Skeletal muscle tissue (tissue), 4 donors: ENCODE measurements around the gene FAM227A. TPM values are rescaled to one million over a fixed set of nuclear protein-coding genes. Genes with fewer than 3 reads are reported as not detected.
A peak's percentile ranks its signal among the peaks of the same experiment; 100 is the strongest.

Experiments
- H3K27ac ChIP-seq: one replicate; pipeline ENCODE4 v1.7.0; 2013; ENCODE audit warnings: mild to moderate bottlenecking, low read depth, low read length, inconsistent platforms
- H3K27me3 ChIP-seq, 3 donors: one replicate each; pipeline ENCODE4 v1.7.0; 2013; ENCODE audit warnings: low read length in 3 of 3; ENCODE audit not compliant: control insufficient read depth in 3 of 3, insufficient read depth in 3 of 3
- H3K36me3 ChIP-seq, 3 donors: one replicate each; pipeline ENCODE4 v1.7.0; 2013; ENCODE audit warnings: low read length in 3 of 3; ENCODE audit not compliant: control insufficient read depth in 3 of 3, insufficient read depth in 3 of 3
- H3K4me1 ChIP-seq, 3 donors: one replicate each; pipeline ENCODE4 v1.7.0; 2013; ENCODE audit warnings: low read length in 3 of 3, mild to moderate bottlenecking in 3 of 3; ENCODE audit not compliant: control insufficient read depth in 3 of 3, insufficient read depth in 3 of 3
- H3K4me3 ChIP-seq, 3 donors: one replicate each; pipeline ENCODE4 v1.7.0; 2013; ENCODE audit warnings: low read length in 3 of 3
- H3K9ac ChIP-seq, 3 donors: one replicate each; pipeline ENCODE4 v1.7.0; 2013; ENCODE audit warnings: low read length in 3 of 3, mild to moderate bottlenecking in 3 of 3, moderate library complexity in 2 of 3, low read depth in 1 of 3
- H3K9me3 ChIP-seq, 3 donors: one replicate each; pipeline ENCODE4 v1.7.0; 2013; ENCODE audit warnings: low read length in 3 of 3; ENCODE audit not compliant: control insufficient read depth in 3 of 3
- total RNA-seq: library from RNA; depleted of rRNA; stranded (reverse); fragments of >200 nt; gene quantifications from one replicate; pipeline ENCODE4 v1.2.3, GENCODE V29; 2014
- donor health status: Osteomylitis.

The FAM227A gene
- total RNA-seq = 0.52 TPM

GRCh38 chr22:38656256-38657044 lies at the start of gene FAM227A, which contains the start of gene CBY1:
Gene FAM227A (minus strand): TSS chr22:38656392. CDS start chr22:38650168, 6,224 bp downstream.
Gene CBY1 (plus strand): TSS chr22:38656638. CDS start chr22:38668055, 11,417 bp downstream.
- Histone ChIP-seq H3K4me1 (peaks cover 13 to 14% (median 14%) of the 10 kb centered on the region in 3 donors), H3K36me3 (no peaks in the 10 kb centered on the region), H3K9ac (peak within 1 kb of the TSS; percentile 94 to 97 (median 96)), H3K27me3 (no peaks in the 10 kb centered on the region), H3K4me3 (peak within 1 kb of the TSS; percentile 82 to 94 (median 91)), H3K27ac (peak within 1 kb of the TSS; percentile 93), H3K9me3 (no peaks in the 10 kb centered on the region)

- peak within 1 kb of the TSS; percentile 79 to 89 (median 88) for H3K9ac ChIP-seq
- peaks cover 2 to 6% (median 4%) of the 10 kb centered on the region in 3 donors for H3K36me3 ChIP-seq
- H3K4me1 ChIP-seq = peaks cover 33 to 47% (median 35%) of the 10 kb centered on the region in 3 donors
- no peaks in the 10 kb centered on the region for H3K9me3 ChIP-seq
- peak within 1 kb of the TSS; percentile 83 to 90 (median 85) for H3K4me3 ChIP-seq
- no peaks in the 10 kb centered on the region for H3K27me3 ChIP-seq
- peak within 1 kb of the TSS; percentile 94 for H3K27ac ChIP-seq
These were observed 49.3 kb upstream of the FAM227A start, which contains the start of gene GTPBP1 for GRCh38 chr22:38705235-38706100. Gene GTPBP1 (plus strand): TSS chr22:38705944. CDS start chr22:38705956, 12 bp downstream.

- Histone ChIP-seq H3K27ac (peak overlapping the region; percentile 94), H3K36me3 (peaks cover 1 to 2% (median 2%) of the 10 kb centered on the region in 3 donors), H3K4me3 (peak overlapping the region; percentile 60 to 85 (median 79)), H3K9ac (peak overlapping the region; percentile 61 to 81 (median 76)), H3K4me1 (peaks cover 34 to 48% (median 38%) of the 10 kb centered on the region in 3 donors), H3K27me3 (no peaks in the 10 kb centered on the region), H3K9me3 (no peaks in the 10 kb centered on the region)
These were observed 48.6 kb upstream of the FAM227A start for GRCh38 chr22:38704654-38705234.

- peaks cover 32 to 50% (median 49%) of the 10 kb centered on the region in 3 donors for H3K4me1 ChIP-seq
- H3K27me3 ChIP-seq = no peaks in the 10 kb centered on the region
- peak within 1 kb of the TSS; percentile 89 to 97 (median 96) for H3K9ac ChIP-seq
These were observed 44.8 kb upstream of the FAM227A start, which contains the start of gene JOSD1 for GRCh38 chr22:38700789-38701628. Gene JOSD1 (minus strand): TSS chr22:38700943. CDS start chr22:38699987, 956 bp downstream.

GRCh38 chr22:38700270-38700788 lies 44.1 kb upstream of the FAM227A start:
- Histone ChIP-seq H3K4me1 (peaks cover 32 to 50% (median 49%) of the 10 kb centered on the region in 3 donors), H3K27ac (peak overlapping the region; percentile 97), H3K9me3 (no peaks in the 10 kb centered on the region)

More at GRCh38 chr22:38700789-38701628, 44.8 kb upstream of the FAM227A start, which contains the start of gene JOSD1:
- Histone ChIP-seq H3K27ac (peak within 1 kb of the TSS; percentile 97), H3K9me3 (no peaks in the 10 kb centered on the region), H3K4me3 (peak within 1 kb of the TSS; percentile 82 to 92 (median 88)), H3K36me3 (peaks cover 2 to 11% (median 7%) of the 10 kb centered on the region in 3 donors)

GRCh38 chr22:38699784-38700183 lies 43.6 kb upstream of the FAM227A start:
- Histone ChIP-seq H3K9me3 (no peaks in the 10 kb centered on the region), H3K27ac (peak overlapping the region; percentile 97), H3K36me3 (peaks cover 2 to 11% (median 7%) of the 10 kb centered on the region in 3 donors), H3K27me3 (no peaks in the 10 kb centered on the region), H3K4me1 (peaks cover 30 to 46% (median 44%) of the 10 kb centered on the region in 3 donors), H3K4me3 (peak overlapping the region; percentile 82 to 92 (median 88)), H3K9ac (peak overlapping the region; percentile 89 to 97 (median 96))

More at GRCh38 chr22:38700270-38700788, 44.1 kb upstream of the FAM227A start:
- Histone ChIP-seq H3K9ac (peak overlapping the region; percentile 89 to 97 (median 96)), H3K27me3 (no peaks in the 10 kb centered on the region), H3K4me3 (peak overlapping the region; percentile 82 to 92 (median 88)), H3K36me3 (peaks cover 2 to 11% (median 7%) of the 10 kb centered on the region in 3 donors)

GRCh38 chr22:38699143-38699542 lies 43.0 kb upstream of the FAM227A start:
- H3K27ac ChIP-seq = peak overlapping the region; percentile 97
- H3K9me3 ChIP-seq = no peaks in the 10 kb centered on the region
- peak overlapping the region; percentile 82 to 92 (median 88) for H3K4me3 ChIP-seq
- peak overlapping the region; percentile 89 to 97 (median 96) for H3K9ac ChIP-seq
- H3K27me3 ChIP-seq = no peaks in the 10 kb centered on the region
- peaks cover 26 to 41% (median 41%) of the 10 kb centered on the region in 3 donors for H3K4me1 ChIP-seq
- peaks cover 2 to 14% (median 7%) of the 10 kb centered on the region in 3 donors for H3K36me3 ChIP-seq

GRCh38 chr22:38698407-38699094 lies 42.4 kb upstream of the FAM227A start:
- Histone ChIP-seq H3K27me3 (no peaks in the 10 kb centered on the region), H3K9me3 (no peaks in the 10 kb centered on the region), H3K4me1 (peaks cover 26 to 41% (median 41%) of the 10 kb centered on the region in 3 donors), H3K9ac (peak overlapping the region in 1 of 3 donors; percentile 17), H3K27ac (no peak overlapping the region), H3K4me3 (peak overlapping the region; percentile 82 to 92 (median 88)), H3K36me3 (peaks cover 2 to 17% (median 7%) of the 10 kb centered on the region in 3 donors)
